Ascending aorta (tissue), 2 donors: ENCODE measurements around the gene NOTUM. TPM values are rescaled to one million over a fixed set of nuclear protein-coding genes. Genes with fewer than 3 reads are reported as not detected.
"Not testable (repeated sequence)": the region's sequence is repeated elsewhere in the genome, so short reads cannot be mapped to it uniquely, and the experiment has no call there.

Experiments
- DNase-seq, 2 donors: peaks; one replicate each; pipeline ENCODE4 v3.0.0-alpha.2; 2019; ENCODE audit warnings: low spot score in 2 of 2
- H3K27ac ChIP-seq, 2 donors: fragments of 200-600 bp; sonication (generic); one replicate each; pipeline ENCODE4 v1.5.1; 2016 to 2017; ENCODE audit warnings: mild to moderate bottlenecking in 1 of 2
- H3K27me3 ChIP-seq: fragments of 200-600 bp; sonication (generic); one replicate; pipeline ENCODE4 v1.5.1; 2017
- H3K36me3 ChIP-seq, 2 donors: fragments of 200-600 bp; sonication (generic); one replicate each; pipeline ENCODE4 v1.5.1; 2016
- H3K4me1 ChIP-seq, 2 donors: fragments of 200-600 bp; sonication (generic); one replicate each; pipeline ENCODE4 v1.5.1; 2016 to 2017; ENCODE audit warnings: mild to moderate bottlenecking in 1 of 2
- H3K4me3 ChIP-seq, 2 donors: fragments of 200-600 bp; sonication (generic); one replicate each; pipeline ENCODE4 v1.5.1; 2016 to 2017; ENCODE audit warnings: mild to moderate bottlenecking in 1 of 2
- H3K9me3 ChIP-seq, 2 donors: fragments of 200-600 bp; sonication (generic); one replicate each; pipeline ENCODE4 v1.5.1; 2016
- intact Hi-C: fragments of 100-400 bp; cut with DNase I; formaldehyde crosslinking; loops from one replicate; pipeline ENCODE4 v1.15.1; 2023
- total RNA-seq: library from RNA; depleted of rRNA; stranded (reverse); fragments of >200 nt; gene quantifications from one replicate; pipeline ENCODE4 v1.1.0, GENCODE V29; 2016
- TF ChIP-seq, protein P1 (sequence below), 3 experiments: fragments of 200-600 bp in 2 of 3; fragments of 450-650 bp in 1 of 3; sonication (generic) in 2 of 3; IDR thresholded peaks; one replicate each; pipeline ENCODE4 v1.5.1; 2016 to 2019; ENCODE audit warnings: antibody characterized with exemption in 3 of 3, mild to moderate bottlenecking in 1 of 3, moderate library complexity in 1 of 3

Gene NOTUM
- total RNA-seq, 1 donor from 2014 or later, result not detected

DNA sequence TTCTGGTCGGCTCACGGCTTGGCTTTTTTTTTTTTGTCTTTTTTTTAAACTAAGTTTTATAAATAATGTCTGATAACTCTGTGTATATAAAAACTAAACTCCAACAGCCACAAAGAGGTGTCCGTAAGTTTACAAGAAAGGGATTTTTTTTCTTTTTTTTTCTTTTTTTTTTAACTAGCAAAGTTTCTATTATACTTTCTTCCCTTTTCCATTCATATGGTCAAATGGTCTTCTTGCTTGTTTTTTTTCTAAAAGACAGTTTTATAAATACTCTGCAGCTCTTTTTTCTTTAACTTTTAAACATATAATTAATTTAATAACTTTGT lies 39.5 kb downstream of the NOTUM start:
- intact Hi-C loops, result no loop called here
- H3K4me1 ChIP-seq, result peaks cover 33 to 52% of the 10 kb centered on the region in 2 donors
- H3K9me3 ChIP-seq, result no peaks in the 10 kb centered on the region

DNA sequence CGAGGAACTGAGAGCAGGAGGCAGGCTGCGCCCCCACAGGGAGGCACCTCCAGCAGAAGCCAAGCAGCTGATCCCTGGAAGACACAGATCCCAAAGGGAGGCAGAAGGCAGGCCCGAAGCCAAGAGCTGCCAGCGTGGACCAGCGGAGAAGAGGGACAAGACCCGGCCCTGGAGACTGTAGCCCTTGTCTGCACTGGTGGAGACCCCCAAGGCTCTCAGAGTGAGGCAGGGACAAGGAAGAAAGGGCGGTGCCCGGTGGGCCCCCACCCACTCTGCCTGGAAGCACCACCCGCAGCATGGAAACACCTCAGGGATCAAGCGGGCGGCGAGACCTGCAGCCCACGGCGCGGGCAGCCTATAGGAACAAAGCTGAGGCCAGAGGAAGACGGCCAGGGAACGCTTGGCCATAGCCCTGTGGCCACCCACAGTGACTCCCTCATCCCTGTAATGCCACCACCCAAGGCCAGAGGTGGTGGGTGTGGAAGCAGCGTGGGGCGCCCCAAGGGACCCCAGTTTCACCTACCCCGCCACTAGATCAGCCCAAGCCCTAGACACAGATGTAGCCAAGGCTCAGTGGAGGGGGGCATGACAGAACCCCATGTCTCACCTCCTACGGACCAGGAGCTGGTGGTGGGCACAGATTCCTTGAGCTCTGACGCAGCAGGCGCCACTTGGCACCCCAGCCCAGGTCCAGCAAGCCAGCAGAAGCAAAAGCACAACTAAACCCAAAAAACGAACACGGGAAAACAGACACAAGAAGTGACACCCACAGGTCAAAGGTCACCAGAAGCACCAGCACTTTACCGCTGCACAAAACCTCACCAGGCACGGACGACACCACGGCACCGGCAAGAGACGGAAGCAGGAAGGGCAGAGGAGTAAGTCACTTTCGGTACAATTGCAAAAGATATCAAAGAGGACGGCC lies 40.1 kb downstream of the NOTUM start:
- TF ChIP-seq, protein P1, sequence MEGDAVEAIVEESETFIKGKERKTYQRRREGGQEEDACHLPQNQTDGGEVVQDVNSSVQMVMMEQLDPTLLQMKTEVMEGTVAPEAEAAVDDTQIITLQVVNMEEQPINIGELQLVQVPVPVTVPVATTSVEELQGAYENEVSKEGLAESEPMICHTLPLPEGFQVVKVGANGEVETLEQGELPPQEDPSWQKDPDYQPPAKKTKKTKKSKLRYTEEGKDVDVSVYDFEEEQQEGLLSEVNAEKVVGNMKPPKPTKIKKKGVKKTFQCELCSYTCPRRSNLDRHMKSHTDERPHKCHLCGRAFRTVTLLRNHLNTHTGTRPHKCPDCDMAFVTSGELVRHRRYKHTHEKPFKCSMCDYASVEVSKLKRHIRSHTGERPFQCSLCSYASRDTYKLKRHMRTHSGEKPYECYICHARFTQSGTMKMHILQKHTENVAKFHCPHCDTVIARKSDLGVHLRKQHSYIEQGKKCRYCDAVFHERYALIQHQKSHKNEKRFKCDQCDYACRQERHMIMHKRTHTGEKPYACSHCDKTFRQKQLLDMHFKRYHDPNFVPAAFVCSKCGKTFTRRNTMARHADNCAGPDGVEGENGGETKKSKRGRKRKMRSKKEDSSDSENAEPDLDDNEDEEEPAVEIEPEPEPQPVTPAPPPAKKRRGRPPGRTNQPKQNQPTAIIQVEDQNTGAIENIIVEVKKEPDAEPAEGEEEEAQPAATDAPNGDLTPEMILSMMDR (IDR thresholded peaks at IDR 0.05), result no peak
- intact Hi-C loops, result no loop called here
- Histone ChIP-seq H3K27ac (no peak overlapping the region), H3K4me1 (peaks cover 29 to 49% of the 10 kb centered on the region in 2 donors), H3K4me3 (no peak overlapping the region), H3K9me3 (no peaks in the 10 kb centered on the region), H3K27me3 (no peaks in the 10 kb centered on the region), H3K36me3 (peaks cover 20 to 27% of the 10 kb centered on the region in 2 donors)
- DNase-seq, result no peak

More for the DNA sequence above, 39.5 kb downstream of the NOTUM start:
- no peaks in the 10 kb centered on the region for H3K27me3 ChIP-seq
- H3K36me3 ChIP-seq, result peaks cover 20 to 27% of the 10 kb centered on the region in 2 donors
- no peak overlapping the region for H3K4me3 ChIP-seq
- no peak overlapping the region for H3K27ac ChIP-seq
- TF ChIP-seq, protein P1 (IDR thresholded peaks at IDR 0.05), result no peak
- DNase-seq, result no peak

DNA sequence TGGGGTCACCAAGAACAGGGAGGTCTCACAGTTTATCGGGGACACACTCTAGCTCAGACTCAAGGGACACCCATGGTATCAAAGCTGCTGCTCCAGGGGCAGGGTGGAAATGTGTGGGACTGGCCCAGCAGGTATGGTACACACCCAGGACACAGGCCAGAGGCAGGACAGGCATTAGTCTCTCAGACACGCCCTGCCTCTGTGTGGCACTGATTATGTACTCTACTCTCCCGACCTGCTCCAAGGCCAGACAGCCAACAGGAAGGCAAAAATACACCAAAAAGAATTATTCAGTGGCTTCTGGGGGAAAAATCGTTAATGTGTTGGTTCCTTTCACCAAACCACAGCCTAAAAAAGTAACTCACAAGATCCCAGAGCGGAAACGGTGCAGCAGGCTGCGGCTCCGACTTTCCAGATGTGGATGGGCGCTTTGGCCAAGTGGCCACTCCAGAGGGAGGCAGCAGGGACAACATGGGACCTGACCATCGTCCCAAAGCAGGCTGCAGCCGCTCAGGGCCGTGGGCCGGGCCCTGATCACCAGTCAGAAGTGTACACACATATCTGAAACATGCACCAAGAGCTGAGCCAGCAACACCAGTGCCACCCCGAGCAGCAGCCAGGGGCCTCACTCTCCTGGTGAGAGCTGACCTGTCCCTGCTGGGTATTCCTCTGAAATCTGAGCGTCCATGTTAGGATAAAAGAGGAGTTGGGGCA lies 42.0 kb downstream of the NOTUM start:
- Histone ChIP-seq H3K27ac (peak overlapping the region in 1 of 2 donors; percentile 11), H3K9me3 (no peaks in the 10 kb centered on the region), H3K4me1 (peaks cover 22 to 30% of the 10 kb centered on the region in 2 donors), H3K4me3 (no peak overlapping the region), H3K27me3 (no peaks in the 10 kb centered on the region), H3K36me3 (peaks cover 35 to 43% of the 10 kb centered on the region in 2 donors)
- TF ChIP-seq, protein P1 (IDR thresholded peaks at IDR 0.05), result no peak
- intact Hi-C loops, result no loop called here
- no peak for DNase-seq

DNA sequence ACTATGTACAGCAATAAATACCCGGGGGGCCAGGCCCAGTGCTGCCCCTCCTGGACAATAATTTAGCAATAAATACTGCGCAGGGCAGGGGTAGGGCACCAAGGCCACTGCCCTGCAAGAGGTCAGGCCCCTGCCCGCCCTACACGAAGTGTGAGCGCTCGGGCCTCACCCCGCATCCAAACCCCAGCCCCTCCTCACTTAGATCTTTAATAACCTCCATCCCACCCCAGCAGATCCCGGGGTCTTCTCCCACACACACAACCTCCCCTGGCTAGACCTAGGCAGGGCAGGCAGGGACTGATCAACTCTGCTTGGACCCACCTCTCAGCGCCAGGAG lies 42.7 kb downstream of the NOTUM start:
- DNase-seq, intact Hi-C loops, H3K27me3 ChIP-seq, H3K9me3 ChIP-seq: not testable (repeated sequence)
- peak overlapping the region; percentile 91 to 100 for H3K4me3 ChIP-seq
- H3K4me1 ChIP-seq, result peaks cover 18 to 23% of the 10 kb centered on the region in 2 donors
- H3K36me3 ChIP-seq, result peaks cover 39 to 50% of the 10 kb centered on the region in 2 donors
- peak overlapping the region; percentile 53 to 65 for H3K27ac ChIP-seq

DNA sequence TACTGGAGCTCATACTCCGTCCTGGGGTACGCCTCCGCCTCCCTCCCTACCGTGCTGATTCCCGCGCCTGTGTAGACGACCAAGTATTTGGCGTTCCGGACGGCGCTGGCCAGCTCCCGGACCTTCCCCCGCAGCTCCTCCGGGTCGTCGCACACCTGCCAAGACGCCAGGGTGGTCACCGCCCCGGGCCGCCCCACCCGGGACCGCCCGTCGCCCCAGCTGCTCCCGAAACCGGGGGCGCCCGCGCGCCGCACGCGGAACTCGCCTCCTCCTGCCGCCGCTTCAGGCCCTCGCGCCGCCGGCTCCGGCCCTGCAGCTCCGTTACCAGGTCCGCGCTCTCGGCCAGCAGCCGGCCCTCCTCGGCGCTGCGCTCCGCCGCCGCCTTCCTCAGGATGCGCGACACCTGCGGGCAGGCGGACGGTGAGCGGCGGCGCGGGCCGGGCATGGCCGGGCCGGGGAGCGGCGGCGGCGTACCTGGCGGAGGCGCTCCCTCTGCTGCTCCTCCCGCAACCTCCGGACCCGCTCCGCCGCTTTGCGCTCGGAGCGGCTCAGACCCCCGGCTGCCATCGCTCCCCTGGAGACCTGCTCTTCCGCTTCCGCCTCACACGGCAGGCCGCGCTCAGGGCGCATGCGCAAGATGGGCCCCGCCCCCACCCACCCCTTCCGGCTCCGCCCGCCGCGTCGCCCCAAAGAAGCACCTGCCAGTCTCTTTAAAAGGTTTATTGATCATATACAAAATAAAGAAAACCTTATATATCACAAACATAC lies 43.2 kb downstream of the NOTUM start, which contains the start of gene SIRT7:
TSS of gene SIRT7 (minus strand) at position 612 of the 768 bp plus-strand sequence. CDS start at position 567, 45 bp downstream.
- no peaks in the 10 kb centered on the region for H3K9me3 ChIP-seq
- H3K36me3 ChIP-seq, result peaks cover 39 to 55% of the 10 kb centered on the region in 2 donors
- no peaks in the 10 kb centered on the region for H3K27me3 ChIP-seq
- TF ChIP-seq, protein P1 (IDR thresholded peaks at IDR 0.05), result no peak
- H3K27ac ChIP-seq, result peak within 1 kb of the TSS; percentile 53 to 65
- peak within 1 kb of the TSS; percentile 91 to 100 for H3K4me3 ChIP-seq
- intact Hi-C loops, result no loop called here
- peak in 1 of 2 donors; percentile 85 for DNase-seq
- H3K4me1 ChIP-seq, result peaks cover 13 to 18% of the 10 kb centered on the region in 2 donors
